NOMO-1 treated with DMSO at 0.1 percent for 48 hours (cell line): ENCODE results near the gene PRPH.

Experiments
- DNase-seq: peaks from one replicate; lab custom pipeline; 2025; ENCODE audit not compliant: unreplicated experiment; lab: John Stamatoyannopoulos, UW

Gene PRPH

GRCh38 chr12:49345051-49345824 lies 50.3 kb downstream of the PRPH start:
- no peak for DNase-seq

GRCh38 chr12:49345825-49346658 lies 51.1 kb downstream of the PRPH start:
- no peak for DNase-seq

GRCh38 chr12:49346659-49347310 lies 51.8 kb downstream of the PRPH start, which contains the start of gene DNAJC22:
Gene DNAJC22, plus strand, starts transcription at chr12:49346888. Its CDS starts 1,985 bp downstream, at chr12:49348873.
- DNase-seq: peak; percentile 35

GRCh38 chr12:49347311-49348193 lies 52.6 kb downstream of the PRPH start:
- peak; percentile 6 for DNase-seq
